ENCODE measurements around the gene MEIS2.

DNA sequence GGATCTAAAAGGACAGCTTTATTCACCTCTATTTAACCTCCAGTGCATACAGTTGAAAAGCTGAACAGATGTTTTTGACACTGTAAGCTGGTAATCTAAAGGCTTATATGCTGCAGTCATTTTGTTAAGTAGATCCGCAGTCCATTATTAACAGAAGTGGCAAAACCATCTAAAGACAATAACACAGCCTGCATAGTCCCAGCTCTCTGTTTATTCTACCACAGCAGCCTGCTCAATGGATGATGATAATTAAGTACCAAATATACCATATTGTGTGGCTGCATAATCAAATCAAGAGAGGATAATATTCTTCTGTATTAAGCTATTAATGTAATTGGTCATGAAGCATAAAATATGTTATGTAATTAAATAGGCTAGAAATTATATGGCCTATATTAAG lies 207.1 kb downstream of the MEIS2 start:
- TF ChIP-seq, protein P1, sequence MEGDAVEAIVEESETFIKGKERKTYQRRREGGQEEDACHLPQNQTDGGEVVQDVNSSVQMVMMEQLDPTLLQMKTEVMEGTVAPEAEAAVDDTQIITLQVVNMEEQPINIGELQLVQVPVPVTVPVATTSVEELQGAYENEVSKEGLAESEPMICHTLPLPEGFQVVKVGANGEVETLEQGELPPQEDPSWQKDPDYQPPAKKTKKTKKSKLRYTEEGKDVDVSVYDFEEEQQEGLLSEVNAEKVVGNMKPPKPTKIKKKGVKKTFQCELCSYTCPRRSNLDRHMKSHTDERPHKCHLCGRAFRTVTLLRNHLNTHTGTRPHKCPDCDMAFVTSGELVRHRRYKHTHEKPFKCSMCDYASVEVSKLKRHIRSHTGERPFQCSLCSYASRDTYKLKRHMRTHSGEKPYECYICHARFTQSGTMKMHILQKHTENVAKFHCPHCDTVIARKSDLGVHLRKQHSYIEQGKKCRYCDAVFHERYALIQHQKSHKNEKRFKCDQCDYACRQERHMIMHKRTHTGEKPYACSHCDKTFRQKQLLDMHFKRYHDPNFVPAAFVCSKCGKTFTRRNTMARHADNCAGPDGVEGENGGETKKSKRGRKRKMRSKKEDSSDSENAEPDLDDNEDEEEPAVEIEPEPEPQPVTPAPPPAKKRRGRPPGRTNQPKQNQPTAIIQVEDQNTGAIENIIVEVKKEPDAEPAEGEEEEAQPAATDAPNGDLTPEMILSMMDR (IDR thresholded peaks at IDR 0.05) = no peak
- TF ChIP-seq POLR2AphosphoS5 (IDR thresholded peaks at IDR 0.05) = no peak
- TF ChIP-seq POLR2A (IDR thresholded peaks at IDR 0.05) = no peak

Measured in suprapubic skin (tissue), 4 donors.